ENCODE measurements around the gene PLA1A.
A peak's percentile ranks its signal among the peaks of the same experiment; 100 is the strongest.

Gene PLA1A

GRCh38 chr3:119641416-119641815 is 43.7 kb downstream of the PLA1A start:
- CTCF ChIA-PET, result interaction anchor here (0.6 kb wide), 1 partner anchor 154 kb away, joined by 3 read pairs; no protein-coding TSS in a partner anchor
- TF ChIP-seq KLF7 (tag by site-specific recombination; IDR thresholded peaks at IDR 0.05; ENCODE audit: borderline replicate concordance) (no peak), HIC1 (tag by site-specific recombination; IDR thresholded peaks at IDR 0.05) (no peak), SETDB1 (IDR thresholded peaks at IDR 0.05; ENCODE audit: insufficient read length, low read length) (peak; percentile 68)
- no peak overlapping the region for H3K27ac ChIP-seq (ENCODE audit: extremely low read depth, low read depth, low read length)
- no peak overlapping the region for H3K4me3 ChIP-seq (ENCODE audit: low read depth, low read length)
- no peaks in the 10 kb centered on the region for H3K9me3 ChIP-seq (ENCODE audit: control insufficient read depth, insufficient read depth, low read depth, low read length)
- POLR2A ChIA-PET, result interaction anchor here (1.1 kb wide), 1 partner anchor 24 kb away, joined by 3 read pairs; no protein-coding TSS in a partner anchor
- H3K4me1 ChIP-seq (ENCODE audit: control insufficient read depth, insufficient read depth, low read length), result no peaks in the 10 kb centered on the region
- peaks cover 0 to 4% of the 10 kb centered on the region in 2 experiments; a peak in 1 of 3 replicates for H3K36me3 ChIP-seq (ENCODE audit: control insufficient read depth in 2 of 2, insufficient read depth in 1 of 2, low read length in 2 of 2)

GRCh38 chr3:119642746-119643473 is 45.2 kb downstream of the PLA1A start:
- POLR2A ChIA-PET, result no interaction called here
- CTCF ChIA-PET, result interaction anchor here (0.7 kb wide), 1 partner anchor 21 kb away, joined by 3 read pairs; no protein-coding TSS in a partner anchor
- H3K9me3 ChIP-seq (ENCODE audit: control insufficient read depth, insufficient read depth, low read depth, low read length), result no peaks in the 10 kb centered on the region

More at GRCh38 chr3:119642746-119643473, 45.2 kb downstream of the PLA1A start:
- Histone ChIP-seq H3K4me1 (ENCODE audit: control insufficient read depth, insufficient read depth, low read length) (no peaks in the 10 kb centered on the region), H3K36me3 (ENCODE audit: control insufficient read depth in 2 of 2, insufficient read depth in 1 of 2, low read length in 2 of 2) (peaks cover 0 to 4% of the 10 kb centered on the region in 2 experiments; a peak in 1 of 3 replicates), H3K4me3 (ENCODE audit: low read depth, low read length) (no peak overlapping the region), H3K27ac (ENCODE audit: extremely low read depth, low read depth, low read length) (no peak overlapping the region)
- TF ChIP-seq ZNF394 (tag by site-specific recombination; IDR thresholded peaks at IDR 0.05; ENCODE audit: borderline replicate concordance) (no peak), ZNF404 (tag by site-specific recombination; IDR thresholded peaks at IDR 0.05) (no peak), ZFP3 (tag by site-specific recombination; IDR thresholded peaks at IDR 0.05; ENCODE audit: low read depth) (no peak), KLF1 (tag by site-specific recombination; IDR thresholded peaks at IDR 0.05) (no peak), ZNF830 (tag by site-specific recombination; IDR thresholded peaks at IDR 0.05; ENCODE audit: low read depth) (no peak), ZNF843 (tag by site-specific recombination; IDR thresholded peaks at IDR 0.05) (no peak), PATZ1 (tag by site-specific recombination; IDR thresholded peaks at IDR 0.05) (no peak), ZSCAN5A (tag by site-specific recombination; IDR thresholded peaks at IDR 0.05) (no peak), ZNF548 (tag by site-specific recombination; IDR thresholded peaks at IDR 0.05) (no peak), ZNF157 (tag by site-specific recombination; IDR thresholded peaks at IDR 0.05) (no peak), ZNF146 (tag by site-specific recombination; IDR thresholded peaks at IDR 0.05) (no peak), AEBP2 (tag by site-specific recombination; IDR thresholded peaks at IDR 0.05; ENCODE audit: borderline replicate concordance) (no peak), ZNF350 (tag by site-specific recombination; IDR thresholded peaks at IDR 0.05) (no peak), ZNF624 (tag by site-specific recombination; IDR thresholded peaks at IDR 0.05) (no peak)
